IMR-90 (cell line): ENCODE results near the gene MORN4. TPM values are rescaled to one million over a fixed set of nuclear protein-coding genes. Genes with fewer than 3 reads are reported as not detected.

Experiments used
- ATAC-seq: fragments of 200-7000 bp; cut with Tn5 transposase; 2 replicates; pipeline ENCODE4 v1.9.1; 2020; ENCODE audit warnings: low read depth, mild to moderate bottlenecking, moderate library complexity
- BruUV-seq: library from RNA; stranded (reverse); fragments of 400-500 nt; replicated peaks from 2 replicates; lab custom pipeline; 2021; lab: Mats Ljungman, UMichigan
- CTCF ChIA-PET: fragments of 300-600 bp; formaldehyde crosslinking; extraction: SDS; loops from one replicate; lab custom pipeline; 2021; ENCODE audit warnings: antibody characterized with exemption; lab: Yijun Ruan, JAX
- POLR2A ChIA-PET: fragments of 300-600 bp; sonication (Branson Sonifier 250); formaldehyde crosslinking; loops from one replicate; lab custom pipeline; 2022; ENCODE audit warnings: antibody characterized with exemption; ENCODE audit not compliant: unreplicated experiment; lab: Charles Lee
- DNase-seq: peaks from one replicate; pipeline ENCODE4 v3.0.0; 2013
- H2AFZ ChIP-seq: replicated peaks from 2 replicates; pipeline ENCODE3; 2013; ENCODE audit warnings: low read length, mild to moderate bottlenecking; ENCODE audit not compliant: poor library complexity
- H2AK5ac ChIP-seq: 2 replicates; pipeline ENCODE4 v1.6.1; 2013; ENCODE audit warnings: low read depth, low read length, inconsistent platforms
- H2AK9ac ChIP-seq: replicated peaks from 2 replicates; pipeline ENCODE3; 2013; ENCODE audit warnings: mild to moderate bottlenecking, low read depth, low read length, moderate library complexity; ENCODE audit not compliant: poor library complexity
- H2BK120ac ChIP-seq: 2 replicates; pipeline ENCODE4 v1.6.1; 2013; ENCODE audit warnings: low read depth, low read length, inconsistent platforms
- H2BK15ac ChIP-seq: 3 replicates; pipeline ENCODE4 v1.6.1; 2013; ENCODE audit warnings: low read depth, low read length, inconsistent platforms
- H2BK20ac ChIP-seq: 2 replicates; pipeline ENCODE4 v1.6.1; 2013; ENCODE audit warnings: low read depth, mild to moderate bottlenecking, inconsistent platforms, low read length, moderate library complexity
- H2BK5ac ChIP-seq: 2 replicates; pipeline ENCODE4 v1.6.1; 2013; ENCODE audit warnings: mild to moderate bottlenecking, low read depth, low read length, inconsistent platforms; ENCODE audit not compliant: poor library complexity, severe bottlenecking
- H3K14ac ChIP-seq: replicated peaks from 2 replicates; pipeline ENCODE4 v1.6.1; 2013; ENCODE audit warnings: low read depth, low read length, inconsistent platforms
- H3K18ac ChIP-seq: 2 replicates; pipeline ENCODE4 v1.6.1; 2013; ENCODE audit warnings: low read depth, low read length, control low read depth
- H3K23ac ChIP-seq: 2 replicates; pipeline ENCODE4 v1.6.1; 2013; ENCODE audit warnings: low read depth, low read length, inconsistent platforms
- H3K27ac ChIP-seq: 2 replicates; pipeline ENCODE4 v1.5.1; 2013; ENCODE audit warnings: mild to moderate bottlenecking, control low read depth, low read length; ENCODE audit not compliant: insufficient read depth
- H3K27me3 ChIP-seq: 2 replicates; pipeline ENCODE4 v1.6.1; 2013; ENCODE audit warnings: low read length; ENCODE audit not compliant: control insufficient read depth, insufficient read depth
- H3K36me3 ChIP-seq: 2 replicates; pipeline ENCODE4 v1.6.1; 2013; ENCODE audit warnings: low read length, mixed read lengths; ENCODE audit not compliant: control insufficient read depth, insufficient read depth
- H3K4ac ChIP-seq: 2 replicates; pipeline ENCODE4 v1.6.1; 2013; ENCODE audit warnings: low read depth, low read length, inconsistent platforms
- H3K4me1 ChIP-seq: 2 replicates; pipeline ENCODE4 v1.6.1; 2013; ENCODE audit warnings: low read length, mixed read lengths; ENCODE audit not compliant: control insufficient read depth, insufficient read depth
- H3K4me2 ChIP-seq: 2 replicates; pipeline ENCODE4 v1.6.1; 2013; ENCODE audit warnings: low read depth, mild to moderate bottlenecking, control low read depth, low read length, moderate library complexity
- H3K4me3 ChIP-seq: 2 replicates; pipeline ENCODE4 v1.5.1; 2013; ENCODE audit warnings: low read depth, mild to moderate bottlenecking, control low read depth, low read length, moderate library complexity; ENCODE audit not compliant: insufficient read depth
- H3K56ac ChIP-seq: 2 replicates; pipeline ENCODE4 v1.6.1; 2013; ENCODE audit warnings: low read length, inconsistent platforms; ENCODE audit not compliant: insufficient read depth; ENCODE audit errors: extremely low read depth
- H3K79me1 ChIP-seq, 2 experiments: 2 replicates each; pipeline ENCODE4 v1.6.1; 2013; ENCODE audit warnings: low read length in 2 of 2, inconsistent platforms in 1 of 2, low read depth in 1 of 2
- H3K9ac ChIP-seq: 2 replicates; pipeline ENCODE4 v1.6.1; 2013; ENCODE audit warnings: low read depth, low read length, control low read depth
- H3K9me1 ChIP-seq: 2 replicates; pipeline ENCODE4 v1.6.1; 2013; ENCODE audit warnings: low read length, inconsistent platforms; ENCODE audit not compliant: insufficient read depth
- H3K9me3 ChIP-seq: 2 replicates; pipeline ENCODE4 v1.6.1; 2013; ENCODE audit warnings: low read length; ENCODE audit not compliant: control insufficient read depth, insufficient read depth
- H4K20me1 ChIP-seq: 2 replicates; pipeline ENCODE4 v1.6.1; 2013; ENCODE audit warnings: low read length, inconsistent platforms; ENCODE audit not compliant: insufficient read depth
- H4K5ac ChIP-seq: 2 replicates; pipeline ENCODE4 v1.6.1; 2013; ENCODE audit warnings: mild to moderate bottlenecking, low read depth, low read length, control low read depth
- H4K8ac ChIP-seq, 2 experiments: 2 replicates each; pipeline ENCODE4 v1.6.1; 2013; ENCODE audit warnings: low read depth in 2 of 2, low read length in 2 of 2, control low read depth in 1 of 2, inconsistent platforms in 1 of 2
- H4K91ac ChIP-seq: 2 replicates; pipeline ENCODE4 v1.6.1; 2013; ENCODE audit warnings: low read depth, low read length, inconsistent platforms; ENCODE audit not compliant: insufficient read depth
- CHD1 ChIP-seq: IDR thresholded peaks from 2 replicates; pipeline ENCODE4 v1.6.1; 2012; ENCODE audit warnings: low read depth, low read length, improper control_type of control experiment
- FOS ChIP-seq: fragments of 150-350 bp; IDR thresholded peaks from 2 replicates; pipeline ENCODE4 v1.6.1; 2016; ENCODE audit warnings: low read depth, low read length
- MXI1 ChIP-seq: IDR thresholded peaks from 2 replicates; pipeline ENCODE4 v1.6.1; 2012; ENCODE audit warnings: low read depth, mild to moderate bottlenecking, low read length, moderate library complexity, borderline replicate concordance
- POLR2A ChIP-seq: IDR thresholded peaks from 2 replicates; pipeline ENCODE4 v1.6.1; 2012; ENCODE audit warnings: mild to moderate bottlenecking, low read depth, low read length
- RCOR1 ChIP-seq: IDR thresholded peaks from 2 replicates; pipeline ENCODE4 v1.6.1; 2012; ENCODE audit warnings: mild to moderate bottlenecking, low read length, improper control_type of control experiment; ENCODE audit not compliant: insufficient replicate concordance
- SMC3 ChIP-seq: fragments of 150-350 bp; IDR thresholded peaks from 2 replicates; pipeline ENCODE4 v1.6.1; 2016; ENCODE audit warnings: low read depth, mild to moderate bottlenecking, antibody characterized with exemption, low read length, moderate library complexity
- WGBS, 2 experiments: methylation state at CpG; one replicate each; pipeline versions ENCODE4 v1.1.5 to v1.1.7; 2013; ENCODE audit warnings: missing lambda C conversion rate in 2 of 2; ENCODE audit not compliant: insufficient read length in 1 of 2; ENCODE audit errors: extremely low coverage in 2 of 2; 5-methylcytosine and 5-hydroxymethylcytosine counted together
- dilution Hi-C: fragments of 300-500 bp; cut with HindIII; formaldehyde crosslinking; loops from one replicate; pipeline ENCODE4 v1.14.3; 2018; ENCODE audit warnings: low sequenced_read_pairs; ENCODE audit not compliant: unreplicated experiment
- in situ Hi-C: fragments of 300-500 bp; cut with MboI; formaldehyde crosslinking; loops from 3 replicates; pipeline ENCODE4 v1.14.3; 2019; ENCODE audit warnings: low sequenced_read_pairs, inconsistent platforms, mixed read lengths
- intact Hi-C: fragments of 100-400 bp; cut with micrococcal nuclease; formaldehyde crosslinking; loops from 2 replicates; pipeline ENCODE4 v1.10.0; 2022
- polyA plus RNA-seq, 3 experiments: library from polyadenylated mRNA; depleted of rRNA; stranded (reverse); fragments of >200 nt; gene quantifications; 2 replicates each; pipeline ENCODE4 v1.2.3, GENCODE V29; 2012; ENCODE audit warnings: low replicate concordance in 1 of 3
- total RNA-seq: library from RNA; depleted of rRNA; stranded (reverse); fragments of >200 nt; gene quantifications from 2 replicates; pipeline ENCODE4 v1.2.3, GENCODE V29; 2012
- TF ChIP-seq, protein P1 (sequence below): conservative IDR thresholded peaks from 2 replicates; pipeline ENCODE4 v1.5.1; 2012; ENCODE audit warnings: mild to moderate bottlenecking, low read depth, low read length, improper control_type of control experiment

MORN4 gene
- total and polyA plus RNA-seq, 2 of the 4 experiments (the other 2 are of a cell fraction), result 3.2 to 8.4 TPM

DNA sequence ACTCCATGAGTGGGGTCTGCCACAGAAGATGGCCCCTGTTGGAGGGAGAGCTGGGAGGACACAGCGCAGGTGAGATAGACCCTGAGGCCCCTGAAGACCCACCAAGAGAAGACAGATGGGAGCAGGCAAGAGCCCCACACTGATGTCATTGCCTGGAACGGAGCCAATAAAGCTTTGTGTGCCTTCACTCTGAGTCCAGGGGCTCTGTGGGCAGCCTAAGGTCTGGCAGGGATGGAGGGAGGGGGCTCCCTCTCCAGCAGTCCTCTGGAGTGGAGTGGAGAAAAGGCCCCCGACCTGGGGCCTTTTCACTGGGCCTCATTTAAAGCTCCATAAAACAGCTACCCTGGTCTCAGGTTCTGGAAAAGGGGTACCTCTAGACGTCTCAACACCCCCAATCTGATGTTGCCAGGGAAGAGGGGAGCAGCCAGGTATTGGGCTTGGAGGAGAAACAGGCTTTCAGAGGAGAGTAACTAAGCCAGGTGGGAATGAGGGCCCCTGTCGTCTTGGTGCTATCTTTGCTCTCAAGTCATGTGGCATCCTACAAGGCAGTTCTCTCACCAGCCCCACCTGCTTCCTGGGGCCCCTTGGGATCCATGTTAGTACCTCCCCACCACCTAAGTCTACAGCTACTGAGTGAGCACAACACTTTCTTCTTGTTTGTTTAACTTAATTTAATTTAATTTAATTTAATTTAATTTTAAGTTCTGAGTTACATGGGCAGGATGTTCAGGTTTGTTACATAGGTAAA, 42.4 kb downstream of the MORN4 start:
- no peaks in the 10 kb centered on the region for H3K27me3 ChIP-seq
- no peak overlapping the region for H3K27ac ChIP-seq
- no peak overlapping the region for H3K18ac ChIP-seq
- H2BK15ac ChIP-seq, result no peak overlapping the region
- H3K23ac ChIP-seq, result no peak overlapping the region
- H3K9ac ChIP-seq, result no peak overlapping the region
- POLR2A ChIA-PET, result no interaction called here
- no TSS peak for BruUV-seq
- H3K4ac ChIP-seq, result no peak overlapping the region
- no peak overlapping the region for H3K56ac ChIP-seq
- H4K20me1 ChIP-seq, result no peaks in the 10 kb centered on the region
- no peak overlapping the region for H4K8ac ChIP-seq
- no peak overlapping the region for H2BK20ac ChIP-seq
- peaks cover 4% of the 10 kb centered on the region for H3K4me1 ChIP-seq
- H3K9me1 ChIP-seq, result no peaks in the 10 kb centered on the region; the same call in 1 of the 2 replicates
- no peaks in the 10 kb centered on the region for H3K9me3 ChIP-seq
- H4K91ac ChIP-seq, result no peak overlapping the region
- no peak overlapping the region for H3K14ac ChIP-seq
- H3K79me1 ChIP-seq, result no peaks in the 10 kb centered on the region
- H2BK120ac ChIP-seq, result no peak overlapping the region
- in situ Hi-C loops (no loop called here), dilution Hi-C loops (no loop called here), intact Hi-C loops (no loop called here)
- no peak overlapping the region for H3K4me3 ChIP-seq
- peak overlapping the region; percentile 8 for H2AFZ ChIP-seq
- CTCF ChIA-PET, result no interaction called here
- ATAC-seq, result no peak
- TF ChIP-seq POLR2A (no peak), RCOR1 (no peak), FOS (no peak), SMC3 (no peak), CHD1 (no peak), MXI1 (no peak)
- TF ChIP-seq, protein P1, sequence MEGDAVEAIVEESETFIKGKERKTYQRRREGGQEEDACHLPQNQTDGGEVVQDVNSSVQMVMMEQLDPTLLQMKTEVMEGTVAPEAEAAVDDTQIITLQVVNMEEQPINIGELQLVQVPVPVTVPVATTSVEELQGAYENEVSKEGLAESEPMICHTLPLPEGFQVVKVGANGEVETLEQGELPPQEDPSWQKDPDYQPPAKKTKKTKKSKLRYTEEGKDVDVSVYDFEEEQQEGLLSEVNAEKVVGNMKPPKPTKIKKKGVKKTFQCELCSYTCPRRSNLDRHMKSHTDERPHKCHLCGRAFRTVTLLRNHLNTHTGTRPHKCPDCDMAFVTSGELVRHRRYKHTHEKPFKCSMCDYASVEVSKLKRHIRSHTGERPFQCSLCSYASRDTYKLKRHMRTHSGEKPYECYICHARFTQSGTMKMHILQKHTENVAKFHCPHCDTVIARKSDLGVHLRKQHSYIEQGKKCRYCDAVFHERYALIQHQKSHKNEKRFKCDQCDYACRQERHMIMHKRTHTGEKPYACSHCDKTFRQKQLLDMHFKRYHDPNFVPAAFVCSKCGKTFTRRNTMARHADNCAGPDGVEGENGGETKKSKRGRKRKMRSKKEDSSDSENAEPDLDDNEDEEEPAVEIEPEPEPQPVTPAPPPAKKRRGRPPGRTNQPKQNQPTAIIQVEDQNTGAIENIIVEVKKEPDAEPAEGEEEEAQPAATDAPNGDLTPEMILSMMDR, result no peak
- no peak overlapping the region for H2AK5ac ChIP-seq
- no peak for DNase-seq
- 100% methylated on average over 1 of the region's 5 CpGs; no CpG with 5 or more reads in 1 of the 2 experiments for WGBS, 2 experiments
- H2AK9ac ChIP-seq, result no peak overlapping the region
- no peak overlapping the region for H3K4me2 ChIP-seq
- H4K5ac ChIP-seq, result no peak overlapping the region
- H2BK5ac ChIP-seq, result no peak overlapping the region
- H3K36me3 ChIP-seq, result no peaks in the 10 kb centered on the region
